Breast epithelium (tissue), 3 donors: ENCODE results near the gene CHPF.

Experiments used
- CTCF ChIP-seq, 3 donors: fragments of 450-650 bp; IDR thresholded peaks; one replicate each; pipeline ENCODE4 v1.5.1; 2016 to 2017; ENCODE audit warnings: antibody characterized with exemption in 3 of 3, mild to moderate bottlenecking in 3 of 3, moderate library complexity in 3 of 3
- POLR2A ChIP-seq: fragments of 450-650 bp; IDR thresholded peaks from one replicate; pipeline ENCODE4 v1.6.1; 2016; ENCODE audit warnings: antibody characterized with exemption, mild to moderate bottlenecking, moderate library complexity

GRCh38 chr2:219508971-219509779 is 34.4 kb downstream of the CHPF start:
- TF ChIP-seq CTCF (IDR thresholded peaks at IDR 0.05) (no peak), POLR2A (no peak)
